A204.1 (cell line): Measurements from ENCODE around the gene CAD.

Experiments used
- FAIRE-seq: peaks from 2 replicates; lab custom pipeline; 2012; peaks lifted over from hg19 to GRCh38; lab: Jason Lieb, UNC

CAD gene

GRCh38 chr2:27199241-27199640, 17.9 kb upstream of the CAD start:
- FAIRE-seq: no peak

DNA sequence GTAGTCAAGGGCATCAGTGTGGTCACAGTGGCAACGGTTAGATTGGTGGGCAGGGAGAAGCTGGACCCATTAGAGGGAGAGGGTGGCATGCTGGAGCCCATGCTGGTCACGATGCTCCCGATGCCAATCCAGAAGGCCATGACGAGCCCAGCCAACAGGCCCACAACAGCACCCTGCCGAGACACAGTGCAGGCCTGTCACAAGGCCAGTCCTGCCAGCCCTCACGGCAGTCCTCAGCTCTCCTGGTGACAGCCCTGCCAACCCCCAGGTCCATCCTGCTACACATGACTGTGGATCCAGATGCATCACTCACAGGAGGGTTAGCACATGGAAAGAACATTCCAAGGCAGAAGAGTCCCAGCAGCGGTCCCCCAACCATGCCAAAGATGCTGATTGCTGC, 15.5 kb upstream of the CAD start:
- no peak for FAIRE-seq

DNA sequence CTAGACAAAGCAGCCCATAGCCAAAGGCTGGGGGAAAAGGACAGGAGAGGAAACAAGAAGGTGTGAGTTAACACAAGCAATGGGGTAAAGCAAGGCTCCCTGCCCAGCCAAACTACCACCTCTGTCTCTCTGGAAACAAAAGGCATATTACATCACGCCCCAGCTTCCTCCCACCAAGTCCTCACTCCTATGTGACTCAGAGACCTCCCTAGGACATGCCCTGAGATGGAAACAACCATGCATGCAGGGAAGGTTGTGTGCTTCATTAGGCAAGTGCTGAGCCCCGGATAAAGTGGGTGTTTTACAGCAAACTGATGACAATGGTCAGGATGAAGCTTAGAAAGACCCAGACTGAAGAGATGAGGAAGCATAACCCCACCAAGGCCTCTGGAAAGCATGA, 14.3 kb upstream of the CAD start:
- FAIRE-seq: no peak

DNA sequence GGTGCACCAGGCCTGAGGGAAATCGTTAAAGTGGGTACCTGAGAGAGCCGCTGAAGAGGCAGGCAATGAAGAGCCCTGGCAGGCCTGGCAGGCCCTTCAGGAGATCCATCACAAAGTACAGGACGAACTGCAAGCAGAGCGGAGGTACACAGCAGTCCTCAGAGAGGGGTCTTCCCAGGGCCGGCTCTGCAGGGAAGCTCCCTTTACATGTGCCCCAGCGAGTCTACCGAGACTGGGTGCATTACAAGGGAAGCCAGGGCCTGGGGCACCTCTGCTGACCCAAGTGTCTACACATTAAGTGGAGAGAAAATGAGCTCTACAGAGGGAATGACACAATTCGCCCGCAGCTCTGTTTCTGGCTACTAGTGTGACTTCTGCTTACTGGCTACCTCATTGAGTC, 13.4 kb upstream of the CAD start:
- FAIRE-seq: no peak

DNA sequence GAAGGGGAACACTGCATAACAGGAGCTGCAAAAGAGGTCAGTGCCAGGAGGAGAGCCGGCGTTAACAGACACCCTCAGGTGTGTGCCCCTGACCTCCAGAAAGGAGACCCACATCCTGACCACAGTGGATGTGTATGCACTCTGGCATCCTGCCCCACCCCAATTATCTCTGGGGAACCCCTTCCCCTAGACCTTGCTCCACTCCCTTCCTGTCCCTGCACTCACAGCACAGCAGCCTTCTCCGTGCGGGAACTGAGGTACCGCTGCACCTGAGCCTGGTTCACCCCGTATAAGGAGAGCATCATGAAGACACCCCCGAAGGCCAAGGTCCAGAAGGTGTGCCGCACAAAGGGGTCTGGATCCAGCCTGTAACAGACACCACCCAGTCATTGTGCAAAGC, 12.6 kb upstream of the CAD start:
- FAIRE-seq: no peak

- FAIRE-seq: no peak
Observed at GRCh38 chr2:27205206-27205605, 12.0 kb upstream of the CAD start.

DNA sequence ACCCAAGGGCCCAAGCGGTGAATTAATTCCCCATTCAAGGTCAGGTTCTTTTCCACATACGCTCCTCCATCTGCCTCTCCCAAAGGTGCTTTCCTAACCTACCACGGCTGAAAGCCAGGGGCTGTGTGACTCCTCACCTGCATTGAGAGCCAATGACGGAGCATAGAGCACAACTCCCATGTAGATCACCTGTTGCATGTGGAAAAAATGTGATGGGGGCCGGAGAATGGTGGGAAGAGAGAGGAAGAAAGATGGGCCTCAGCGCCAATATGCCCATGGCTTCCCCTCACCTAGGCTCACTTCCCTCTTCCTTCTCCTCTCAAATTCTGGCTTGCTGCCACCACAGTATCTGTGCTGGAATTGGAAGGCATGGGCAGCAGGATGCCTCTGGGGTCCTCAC, 10.8 kb upstream of the CAD start:
- no peak for FAIRE-seq

- no peak for FAIRE-seq
Observed at GRCh38 chr2:27208486-27209050, 8.6 kb upstream of the CAD start.

GRCh38 chr2:27209621-27210401, 7.4 kb upstream of the CAD start:
- no peak for FAIRE-seq

GRCh38 chr2:27211241-27211942, 5.8 kb upstream of the CAD start:
- no peak for FAIRE-seq

GRCh38 chr2:27211943-27212625, 5.1 kb upstream of the CAD start, which contains the start of the genes ATRAID and SLC5A6:
ATRAID (plus strand) TSS chr2:27212041; CDS start chr2:27212369, 328 bp downstream.
SLC5A6 (minus strand) TSS chr2:27212268; CDS start chr2:27207650, 4,618 bp downstream.
- FAIRE-seq: no peak

DNA sequence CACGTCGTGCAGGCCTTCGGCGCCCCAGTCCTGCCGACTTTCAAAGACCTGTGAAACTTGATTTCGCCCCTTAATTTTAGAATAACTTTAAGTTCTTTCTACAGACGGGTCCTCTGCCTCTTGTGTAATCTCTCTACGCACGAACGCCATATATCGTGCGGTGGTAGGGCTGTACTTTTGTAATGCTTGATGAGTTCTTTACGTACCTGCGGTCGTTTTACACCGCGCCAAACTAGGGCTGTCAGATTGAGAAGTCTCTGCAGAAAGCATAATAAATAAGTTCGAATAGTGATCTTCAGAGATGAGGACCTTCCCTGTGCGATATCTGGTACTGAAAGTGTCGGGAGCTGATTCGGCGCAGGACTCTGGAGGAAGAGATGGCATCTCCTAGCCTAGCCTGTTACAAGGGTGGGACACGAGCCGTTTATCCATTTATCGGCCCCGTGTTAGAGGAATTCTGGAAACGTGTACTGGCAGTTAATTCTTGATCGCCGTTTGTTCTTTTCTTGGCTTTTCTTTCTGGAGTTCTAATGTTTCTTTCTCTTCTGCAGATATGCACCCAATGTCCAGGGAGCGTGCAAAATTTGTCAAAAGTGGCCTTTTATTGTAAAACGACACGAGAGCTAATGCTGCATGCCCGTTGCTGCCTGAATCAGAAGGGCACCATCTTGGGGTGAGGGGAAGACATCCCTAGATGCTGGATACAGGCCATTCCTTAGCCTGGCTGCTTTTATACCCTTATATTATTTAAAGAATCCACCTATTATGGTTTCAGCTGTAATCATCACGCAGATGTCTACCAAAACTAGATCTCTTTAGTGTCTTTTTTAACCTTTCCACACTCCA, 4.3 kb upstream of the CAD start:
- FAIRE-seq: no peak

DNA sequence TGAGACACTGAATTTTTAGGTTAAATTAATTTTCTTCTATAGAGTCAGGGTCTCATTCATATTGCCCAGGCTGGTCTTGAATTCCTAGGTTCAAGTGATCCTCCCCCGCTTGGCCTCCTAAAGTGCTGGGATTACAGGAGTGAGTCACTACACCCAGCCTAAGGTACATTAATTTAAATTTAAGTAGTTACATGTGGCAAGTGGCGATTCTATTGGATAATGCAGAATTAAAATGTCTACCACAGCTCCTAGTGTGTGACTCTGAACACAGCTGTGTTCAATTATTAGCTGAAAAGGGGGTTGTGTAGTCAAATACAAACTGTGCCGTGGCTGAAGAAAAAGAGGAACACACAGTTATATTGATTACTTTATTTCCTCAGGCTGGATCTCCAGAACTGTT, 2.2 kb upstream of the CAD start:
- FAIRE-seq: no peak

GRCh38 chr2:27216416-27217137, 592 bp upstream of the CAD start:
- no peak for FAIRE-seq

DNA sequence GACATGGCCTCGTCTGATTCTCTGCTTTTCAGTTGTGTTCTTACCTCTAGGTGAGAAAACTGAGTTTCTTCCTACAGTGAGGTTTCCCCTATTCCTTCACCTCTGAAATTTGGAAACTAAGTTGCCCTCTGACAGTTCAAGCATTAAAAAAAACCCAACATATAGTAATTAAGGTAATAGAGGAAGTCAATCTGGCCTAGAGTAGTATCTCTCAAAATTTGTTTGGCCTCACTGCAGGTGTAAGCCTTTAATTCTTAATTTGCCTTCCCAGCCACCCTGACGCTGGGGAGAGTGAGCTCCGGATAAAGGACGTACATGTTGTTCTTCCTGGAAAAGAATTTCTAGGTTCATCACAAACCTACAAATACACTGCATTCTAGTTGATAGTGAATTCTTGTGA, 1.4 kb downstream of the CAD start:
- no peak for FAIRE-seq

DNA sequence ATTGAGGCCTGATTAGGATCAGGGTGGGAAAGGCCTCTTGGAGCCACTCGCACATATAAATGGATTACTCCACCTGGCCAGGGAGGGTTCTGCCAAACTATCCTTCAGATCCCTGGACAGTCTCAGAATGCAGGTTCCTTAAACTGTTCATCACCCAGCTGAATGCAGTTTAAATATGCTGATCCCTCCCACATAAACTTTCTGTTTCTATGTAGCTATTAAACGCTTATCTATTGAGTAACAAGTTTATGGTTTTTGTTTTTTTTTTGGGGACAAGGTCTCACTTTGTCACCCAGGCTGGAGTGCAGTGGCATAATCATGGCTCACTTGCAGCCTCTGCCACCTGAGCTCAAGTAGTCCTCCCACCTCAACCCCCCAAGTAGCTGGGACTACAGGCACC, 1.9 kb downstream of the CAD start:
- FAIRE-seq: no peak

DNA sequence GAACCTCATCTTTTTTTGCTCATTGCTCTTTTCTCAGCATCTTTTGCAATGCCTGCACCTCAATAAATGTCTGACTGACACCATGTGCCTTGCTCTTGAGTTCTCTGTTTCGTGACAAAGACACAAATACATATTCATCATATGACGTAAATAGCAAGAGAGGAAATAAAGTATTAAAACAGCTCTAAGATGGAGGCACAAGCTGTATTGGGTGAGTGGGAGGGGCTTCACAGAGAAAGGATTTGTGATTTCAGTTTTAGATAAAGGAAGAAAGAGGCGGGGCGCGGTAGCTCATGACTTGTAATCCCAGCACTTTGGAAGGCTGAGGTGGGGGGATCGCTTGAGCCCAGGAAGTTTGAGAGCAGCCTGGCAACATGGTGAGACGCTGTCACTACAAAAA, 2.9 kb downstream of the CAD start:
- no peak for FAIRE-seq

GRCh38 chr2:27221166-27221565, 4.0 kb downstream of the CAD start:
- FAIRE-seq: no peak

- no peak for FAIRE-seq
Observed at GRCh38 chr2:27222407-27222806, 5.2 kb downstream of the CAD start.

DNA sequence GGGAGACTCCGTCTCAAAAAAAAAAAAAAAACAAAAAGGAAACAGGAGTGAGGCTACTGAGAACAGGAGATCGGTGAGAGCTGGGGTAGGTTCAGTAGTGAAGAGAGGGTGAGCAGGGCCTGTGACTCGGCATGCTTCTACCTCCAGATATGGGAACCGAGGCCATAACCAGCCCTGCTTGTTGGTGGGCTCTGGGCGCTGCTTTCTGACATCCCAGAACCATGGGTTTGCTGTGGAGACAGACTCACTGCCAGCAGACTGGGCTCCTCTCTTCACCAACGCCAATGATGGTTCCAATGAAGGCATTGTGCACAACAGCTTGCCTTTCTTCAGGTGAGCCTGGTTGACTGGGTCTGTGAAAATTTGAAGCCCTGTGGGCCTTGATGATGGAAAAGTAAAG, 6.2 kb downstream of the CAD start:
- FAIRE-seq: no peak

- FAIRE-seq: no peak
Observed at GRCh38 chr2:27225526-27225925, 8.4 kb downstream of the CAD start.
